SKM-1 (cell line): ENCODE results near the gene RAB32.
"Not testable (repeated sequence)": the region's sequence is repeated elsewhere in the genome, so short reads cannot be mapped to it uniquely, and the experiment has no call there.

Source experiments
- DNase-seq: peaks from one replicate; lab custom pipeline; 2025; ENCODE audit not compliant: unreplicated experiment; lab: John Stamatoyannopoulos, UW

Gene RAB32

GRCh38 chr6:146543211-146543939, at the start of gene RAB32:
Gene RAB32 (plus strand): TSS chr6:146543833. CDS start chr6:146543872, 39 bp downstream.
- DNase-seq = peak; percentile 84

- DNase-seq = no peak
These were observed 45.3 kb upstream of the RAB32 start for GRCh38 chr6:146498309-146498708.

- no peak for DNase-seq
These were observed 40.5 kb upstream of the RAB32 start for GRCh38 chr6:146503096-146503495.

- DNase-seq = no peak
These were observed 28.4 kb upstream of the RAB32 start for GRCh38 chr6:146515212-146515611.

- DNase-seq = no peak
These were observed 17.4 kb upstream of the RAB32 start for GRCh38 chr6:146526192-146526591.

- no peak for DNase-seq
These were observed 10.9 kb upstream of the RAB32 start for GRCh38 chr6:146532702-146533101.

- DNase-seq = no peak
These were observed 787 bp upstream of the RAB32 start for GRCh38 chr6:146542881-146543210.

GRCh38 chr6:146543940-146544615, 445 bp downstream of the RAB32 start:
- no peak for DNase-seq

GRCh38 chr6:146544616-146545182, 1.1 kb downstream of the RAB32 start:
- no peak for DNase-seq

GRCh38 chr6:146545581-146545980, 1.9 kb downstream of the RAB32 start:
- peak; percentile 32 for DNase-seq

GRCh38 chr6:146546443-146547043, 2.9 kb downstream of the RAB32 start:
- no peak for DNase-seq

- no peak for DNase-seq
These were observed 4.3 kb downstream of the RAB32 start for GRCh38 chr6:146547889-146548288.

- DNase-seq = no peak
These were observed 5.3 kb downstream of the RAB32 start for GRCh38 chr6:146548898-146549374.

GRCh38 chr6:146550911-146551310, 7.3 kb downstream of the RAB32 start:
- no peak for DNase-seq

GRCh38 chr6:146551545-146551944, 7.9 kb downstream of the RAB32 start:
- no peak for DNase-seq

GRCh38 chr6:146553377-146554135, 9.9 kb downstream of the RAB32 start:
- DNase-seq = no peak

GRCh38 chr6:146560607-146561006, 17.0 kb downstream of the RAB32 start:
- DNase-seq = no peak

GRCh38 chr6:146566661-146567060, 23.0 kb downstream of the RAB32 start:
- DNase-seq = not testable (repeated sequence)

- DNase-seq = not testable (repeated sequence)
These were observed 25.0 kb downstream of the RAB32 start for GRCh38 chr6:146568619-146569018.

- no peak for DNase-seq
These were observed 30.6 kb downstream of the RAB32 start for GRCh38 chr6:146574211-146574610.

- DNase-seq = no peak
These were observed 34.4 kb downstream of the RAB32 start for GRCh38 chr6:146578054-146578453.
